GM19463 (cell line): ENCODE measurements around the gene PYY.

Experiments used
- ATAC-seq: cut with Tn5 transposase; IDR thresholded peaks from one replicate; pipeline ENCODE4 v1.9.1; 2021; ENCODE audit warnings: mild to moderate bottlenecking, moderate library complexity; ENCODE audit not compliant: unreplicated experiment

The PYY gene

GRCh38 chr17:43917348-43918025, 36.3 kb downstream of the PYY start:
- ATAC-seq: peak; percentile 62

DNA sequence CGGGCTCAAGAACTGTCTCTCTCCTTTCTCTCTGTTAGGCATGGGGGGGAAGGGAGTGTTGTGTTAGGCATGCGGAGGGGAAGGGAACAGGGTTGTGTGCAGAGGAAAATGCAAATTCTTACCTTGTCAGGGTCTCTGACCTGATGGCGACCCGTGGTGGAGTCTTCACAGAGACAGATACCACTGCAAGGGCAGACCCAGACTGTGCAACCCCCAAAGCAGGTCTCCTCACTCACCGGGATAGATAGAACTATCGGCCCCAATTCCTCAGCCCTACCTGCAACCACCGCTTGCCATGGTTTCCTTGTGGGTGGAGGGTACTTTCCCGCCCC, 36.8 kb downstream of the PYY start:
- ATAC-seq: peak; percentile 17

GRCh38 chr17:43916385-43916784, 37.4 kb downstream of the PYY start:
- ATAC-seq: no peak

DNA sequence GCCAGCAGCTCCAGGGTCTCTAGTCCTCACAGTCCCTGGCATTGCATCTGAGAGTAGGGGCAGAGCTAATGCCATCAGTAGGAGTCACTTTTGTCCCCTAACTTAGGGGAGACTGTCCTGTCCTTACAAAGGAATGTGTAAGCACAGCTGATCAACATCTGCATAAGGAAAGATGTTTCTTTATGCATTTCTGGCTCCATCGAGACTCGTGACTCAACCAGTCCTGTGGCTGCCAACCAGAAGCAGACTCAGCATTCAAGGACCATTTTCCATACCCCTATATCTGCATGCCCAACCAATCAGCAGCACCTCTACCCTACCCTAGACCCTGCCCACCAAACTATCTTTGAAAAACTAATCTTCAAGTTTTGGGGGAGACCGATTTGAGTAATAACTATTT, 38.2 kb downstream of the PYY start:
- ATAC-seq: no peak

GRCh38 chr17:43914451-43914850, 39.3 kb downstream of the PYY start:
- no peak for ATAC-seq

- ATAC-seq: no peak
These were observed 40.2 kb downstream of the PYY start for GRCh38 chr17:43913584-43913983.

DNA sequence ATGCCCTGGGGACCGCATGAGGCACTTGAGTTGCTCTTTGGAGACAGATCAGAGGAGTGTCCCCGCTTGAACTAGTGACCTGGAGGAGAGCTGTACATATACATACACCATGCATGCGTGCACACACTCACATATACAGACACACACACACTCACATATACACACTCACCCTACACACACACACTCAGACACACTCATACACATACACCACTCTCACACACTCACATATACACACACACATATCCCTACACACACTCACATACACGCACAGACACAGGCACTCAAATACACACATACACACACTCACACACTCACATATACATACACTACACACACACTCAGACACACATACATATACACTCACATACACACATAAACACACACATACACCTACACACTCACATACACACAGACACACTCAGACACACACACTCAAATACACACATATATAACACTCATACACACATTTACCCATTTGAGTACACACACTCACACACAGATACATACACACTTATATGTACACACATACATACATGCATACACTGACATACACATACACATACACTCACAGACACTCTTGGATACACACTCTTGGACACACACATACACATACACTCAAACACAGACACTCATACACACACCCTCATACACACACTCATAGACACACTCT, 41.0 kb downstream of the PYY start:
- ATAC-seq: no peak

GRCh38 chr17:43911904-43912303, 41.8 kb downstream of the PYY start:
- ATAC-seq: no peak

- no peak for ATAC-seq
These were observed 44.1 kb downstream of the PYY start for GRCh38 chr17:43909537-43910231.

DNA sequence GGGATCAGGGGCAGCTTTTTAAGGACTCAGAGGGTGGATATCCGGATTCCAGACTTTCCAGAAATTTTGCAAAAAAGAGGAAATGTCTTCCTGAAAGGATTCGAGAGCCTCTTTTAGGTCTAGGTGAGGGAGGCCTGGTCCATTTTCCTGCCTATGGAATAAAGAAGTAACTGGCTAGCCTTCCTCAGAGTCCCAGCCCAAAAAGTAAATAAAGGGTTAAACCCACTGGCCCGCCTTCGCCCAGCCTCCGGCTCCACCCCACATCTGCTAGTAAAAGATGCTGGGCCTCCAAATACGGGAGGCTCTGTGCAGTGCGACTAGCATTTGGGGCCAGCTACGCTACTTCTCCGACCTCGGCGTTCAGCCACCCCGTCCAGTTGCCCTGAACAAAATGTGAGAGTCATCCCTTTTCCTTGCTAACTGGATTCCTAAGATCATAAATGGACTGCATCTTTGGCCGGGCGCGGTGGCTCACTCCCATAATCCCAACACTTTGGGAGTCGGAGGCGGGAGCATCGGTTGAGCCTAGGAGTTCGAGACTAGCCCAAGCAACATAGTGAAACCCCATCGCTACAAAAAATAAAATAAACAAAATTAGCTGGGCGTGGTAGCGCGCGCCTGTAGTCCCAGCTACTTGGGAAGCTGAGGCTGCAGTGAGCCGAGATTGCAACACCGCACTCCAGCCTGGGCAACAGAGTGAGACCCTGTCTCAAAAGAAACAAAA, 45.6 kb downstream of the PYY start:
- ATAC-seq: no peak

- ATAC-seq: no peak
These were observed 46.2 kb downstream of the PYY start, which contains the start of gene MPP2 for GRCh38 chr17:43907425-43907981. Gene MPP2, minus strand, starts transcription at chr17:43907536. Its CDS starts 3,076 bp downstream, at chr17:43904460.

DNA sequence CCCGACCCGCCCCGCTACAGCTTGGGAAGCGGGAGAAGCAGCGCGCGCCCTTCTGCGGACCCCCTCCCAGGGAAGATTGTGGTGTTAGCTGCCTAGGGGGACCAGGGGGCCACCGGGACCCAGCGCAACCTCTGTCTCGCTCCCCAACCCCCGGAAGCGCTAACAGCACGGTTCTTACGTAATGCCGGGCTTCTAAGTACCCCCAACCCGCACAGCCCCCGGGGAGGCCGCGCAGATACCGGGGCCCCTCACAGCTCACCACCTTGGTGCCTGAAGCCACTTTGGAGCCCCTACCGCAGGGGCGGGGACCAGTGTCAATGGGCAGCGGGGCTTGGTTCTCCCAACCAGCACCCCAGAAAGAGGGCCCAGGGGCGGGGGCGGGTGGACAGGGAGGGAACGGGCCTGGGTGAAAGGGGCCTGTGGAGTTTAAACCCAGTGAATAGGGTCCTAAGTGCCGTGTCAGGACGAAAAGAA, 46.8 kb downstream of the PYY start:
- ATAC-seq: no peak

GRCh38 chr17:43905985-43906852, 47.5 kb downstream of the PYY start:
- ATAC-seq: no peak

- no peak for ATAC-seq
These were observed 48.2 kb downstream of the PYY start for GRCh38 chr17:43905400-43905984.
